D721Med (cell line): Measurements from ENCODE around the gene ETFA.

Source experiments
- DNase-seq: peaks from one replicate; pipeline ENCODE4 v3.0.0; 2011; ENCODE audit warnings: low spot score; ENCODE audit not compliant: insufficient read length
- FAIRE-seq: peaks from 2 replicates; lab custom pipeline; 2011; peaks lifted over from hg19 to GRCh38; lab: Jason Lieb, UNC
- CTCF ChIP-seq: IDR thresholded peaks from 2 replicates; pipeline ENCODE4 v1.5.1; 2012; ENCODE audit warnings: mild to moderate bottlenecking, control low read depth; ENCODE audit not compliant: insufficient read depth; ENCODE audit errors: missing control alignments

Gene ETFA

GRCh38 chr15:76344893-76345582 is 33.8 kb upstream of the ETFA start:
- TF ChIP-seq CTCF: no peak
- no peak for DNase-seq
- FAIRE-seq: no peak

GRCh38 chr15:76343313-76343996 is 32.2 kb upstream of the ETFA start:
- no peak for FAIRE-seq
- no peak for TF ChIP-seq CTCF
- DNase-seq: no peak

GRCh38 chr15:76342382-76343201 is 31.3 kb upstream of the ETFA start:
- no peak for TF ChIP-seq CTCF
- DNase-seq: no peak
- FAIRE-seq: no peak

- no peak for FAIRE-seq
- DNase-seq: no peak
- TF ChIP-seq CTCF: no peak
Measured at GRCh38 chr15:76342058-76342381, 30.8 kb upstream of the ETFA start.

- DNase-seq (peak; percentile 55), FAIRE-seq (no peak)
- no peak for TF ChIP-seq CTCF
Measured at GRCh38 chr15:76341366-76342057, 30.2 kb upstream of the ETFA start.

- no peak for FAIRE-seq
- no peak for TF ChIP-seq CTCF
- no peak for DNase-seq
Measured at GRCh38 chr15:76340803-76341365, 29.6 kb upstream of the ETFA start.
